ENCODE data around the gene C1GALT1. TPM values are rescaled to one million over a fixed set of nuclear protein-coding genes. Genes with fewer than 3 reads are reported as not detected.

The C1GALT1 gene
- total RNA-seq, 1 experiment from 2014 or later: 81.5 TPM

GRCh38 chr7:7208520-7208919 is 26.2 kb downstream of the C1GALT1 start:
- no peak overlapping the region for H2BK15ac ChIP-seq (ENCODE audit: low read depth, low read length)
- H3K27me3 Mint-ChIP-seq (ENCODE audit: low read depth): no peaks in the 10 kb centered on the region
- no peaks in the 10 kb centered on the region for H3K27me3 ChIP-seq (ENCODE audit: insufficient read depth, low read length)
- peak overlapping the region; percentile 1 for H3K4me2 ChIP-seq (ENCODE audit: insufficient read depth, insufficient read length, low read length)
- H2AK5ac ChIP-seq (ENCODE audit: insufficient read length, low read length): no peak overlapping the region
- peaks cover 5 to 11% of the 10 kb centered on the region in 2 experiments for H3K9me3 Mint-ChIP-seq
- H3K79me1 ChIP-seq (ENCODE audit: insufficient read depth, low read depth, low read length, poor library complexity, severe bottlenecking): no peaks in the 10 kb centered on the region
- no peak overlapping the region for H2BK20ac ChIP-seq (ENCODE audit: low read depth, low read length, poor library complexity, severe bottlenecking)
- peak overlapping the region; percentile 5 for H3K18ac ChIP-seq (ENCODE audit: insufficient read length, low read depth, low read length)
- H3K79me2 ChIP-seq (ENCODE audit: insufficient read depth, low read length): peaks cover 18% of the 10 kb centered on the region; the same call in 1 of the 2 replicates
- H4K91ac ChIP-seq (ENCODE audit: insufficient read length, low read depth, low read length): no peak overlapping the region
- H2BK120ac ChIP-seq (ENCODE audit: low read depth, low read length, poor library complexity, severe bottlenecking): no peak overlapping the region
- H3K4ac ChIP-seq (ENCODE audit: low read depth, low read length): no peak overlapping the region; the same call in 1 of the 2 replicates
- no peak for TF ChIP-seq CTCF (conservative IDR thresholded peaks at IDR 0.05)
- no peak overlapping the region for H2BK12ac ChIP-seq (ENCODE audit: insufficient read length, low read depth, low read length)
- no peak overlapping the region for H2AFZ ChIP-seq (ENCODE audit: low read length)
- H3K27ac ChIP-seq (ENCODE audit: insufficient read length, low read depth, low read length): no peak overlapping the region
- no peaks in the 10 kb centered on the region for H4K20me1 ChIP-seq (ENCODE audit: control insufficient read depth, insufficient read depth, insufficient read length)
- no peak overlapping the region for H3K14ac ChIP-seq (ENCODE audit: insufficient read depth, low read length)
- H3K23ac ChIP-seq (ENCODE audit: insufficient read length, low read depth, low read length): no peak overlapping the region
- no CpG with 5 or more reads among the region's 4 CpGs for WGBS (ENCODE audit: extremely low coverage, insufficient read length, low lambda C conversion rate)
- H4K5ac ChIP-seq (ENCODE audit: insufficient read length, low read depth, low read length): no peak overlapping the region
- H3K9ac ChIP-seq (ENCODE audit: extremely low read depth, insufficient read length, low read length): no peak overlapping the region
- H3K4me1 Mint-ChIP-seq: peaks cover 78 to 89% of the 10 kb centered on the region in 2 experiments
- H3K36me3 Mint-ChIP-seq (ENCODE audit: insufficient read depth in 1 of 3, low read depth in 3 of 3): peaks cover 7 to 17% (median 16%) of the 10 kb centered on the region in 3 experiments
- H4K8ac ChIP-seq (replicated peaks; ENCODE audit: insufficient read length, low read depth, low read length): no peak overlapping the region
- no peak overlapping the region for H3K56ac ChIP-seq (ENCODE audit: insufficient read length, low read depth, low read length)
- no peaks in the 10 kb centered on the region for H3K23me2 ChIP-seq (ENCODE audit: insufficient read length, low read depth, low read length, poor library complexity, severe bottlenecking)
- no peaks in the 10 kb centered on the region for H3K9me3 ChIP-seq (ENCODE audit: control insufficient read depth, low read depth, low read length)
- no peak overlapping the region for H3K4me3 Mint-ChIP-seq
- peaks cover 4% of the 10 kb centered on the region; the same call in 1 of the 2 replicates for H3K4me1 ChIP-seq (ENCODE audit: insufficient read depth, low read length)
- H2BK5ac ChIP-seq (ENCODE audit: insufficient read length, low read length): no peak overlapping the region
- H3T11ph ChIP-seq (ENCODE audit: low read length): no peak overlapping the region
- peak; percentile 68 for DNase-seq
- H3K27ac Mint-ChIP-seq: peak overlapping the region in 2 of 3 experiments; percentile 98; a peak in 5 of 7 replicates
